Measurements from ENCODE around the gene IL17B. TPM values are rescaled to one million over a fixed set of nuclear protein-coding genes. Genes with fewer than 3 reads are reported as not detected.

Gene IL17B
- total and polyA plus RNA-seq, 9 of the 15 experiments (the other 6 are each of a cell fraction or from before 2014, with no cell fraction given), result 0.28 to 2.6 (median 0.53) TPM; not detected in 2

- Histone ChIP-seq H3K4me2 (ENCODE audit: insufficient read depth, low read length) (no peak overlapping the region), H3K4me3 (no peak overlapping the region), H3K79me2 (ENCODE audit: control insufficient read depth, insufficient read depth, low read length) (no peaks in the 10 kb centered on the region), H3K27me3 (ENCODE audit: control insufficient read depth in 2 of 2, insufficient read depth in 2 of 2, low read length in 2 of 2) (no peaks in the 10 kb centered on the region), H2AFZ (ENCODE audit: low read depth, low read length) (no peak overlapping the region), H3K9me1 (ENCODE audit: control insufficient read depth, insufficient read depth, low read length) (no peaks in the 10 kb centered on the region), H3K27ac (ENCODE audit: extremely low read depth, low read depth, low read length) (no peak overlapping the region), H3K9ac (ENCODE audit: insufficient read depth in 1 of 2, low read depth in 2 of 2, low read length in 2 of 2) (no peak overlapping the region), H3K9me3 (replicated peaks; ENCODE audit: control insufficient read depth, insufficient read depth, low read depth, low read length) (no peaks in the 10 kb centered on the region), H3K4me1 (replicated peaks in 1 of 2; ENCODE audit: control insufficient read depth in 2 of 2, insufficient read depth in 2 of 2, low read length in 2 of 2) (peaks cover 10 to 13% of the 10 kb centered on the region in 2 experiments; a peak in 4 of 5 replicates), H3K36me3 (ENCODE audit: control insufficient read depth, insufficient read depth, low read length) (no peaks in the 10 kb centered on the region), H4K20me1 (replicated peaks; ENCODE audit: control insufficient read depth, insufficient read depth, low read length) (no peaks in the 10 kb centered on the region)
- in situ Hi-C loops (cut with MboI) (loop anchor here (5.0 kb wide), 2 partner anchors 49 to 181 kb away; partner anchors contain the start of gene CSNK1A1), intact Hi-C loops (cut with micrococcal nuclease) (loop anchor here (1.0 to 5.0 kb wide), 4 partner anchors 50 to 229 kb away; partner anchors contain the start of gene ABLIM3)
- CTCF ChIA-PET (ENCODE audit: low intra/inter-chr PET ratio), result interaction anchor here (1.4 to 3.8 kb wide), 3 partner anchors 10 to 54 kb away, joined by 4 to 36 read pairs (median 4); no protein-coding TSS in a partner anchor
- no TSS peak for BruUV-seq (replicated peaks)
- ATAC-seq (peak; percentile 93), DNase-seq (ENCODE audit: extremely low read depth in 1 of 4, low spot score in 3 of 4) (peak; percentile 77 to 82 (median 81)), FAIRE-seq (peak; percentile 74)
- POLR2A ChIA-PET, result interaction anchor here (0.7 to 1.1 kb wide), 6 partner anchors 10 to 61 kb away, joined by 3 to 6 read pairs (median 3); no protein-coding TSS in a partner anchor
- WGBS (ENCODE audit: insufficient coverage, low coverage, missing lambda C conversion rate), result 15% methylated on average over 12 of the region's 12 CpGs
- TF ChIP-seq SMC3 (conservative IDR thresholded peaks at IDR 0.05; ENCODE audit: insufficient read depth, low read depth, low read length), result peak; percentile 67
- TF ChIP-seq PHF8 (IDR thresholded peaks at IDR 0.05; ENCODE audit: borderline replicate concordance, low read length), result no peak
- 0 out of 2 replicates have a peak, but pooled peaks have one; percentile 21 for TF ChIP-seq CC2D1A (IDR thresholded peaks at IDR 0.05)
- peak; percentile 68; the same call in 1 of the 2 replicates for TF ChIP-seq REST (IDR thresholded peaks at IDR 0.05; ENCODE audit: borderline replicate concordance)
- TF ChIP-seq REST (CRISPR knock-in tag; IDR thresholded peaks at IDR 0.05; ENCODE audit: low read depth), result no peak
- TF ChIP-seq RB1 (IDR thresholded peaks at IDR 0.05; ENCODE audit: low read depth), result peak; percentile 51; the same call in 1 of the 2 replicates
- peak in 1 of 3 experiments; percentile 11 for TF ChIP-seq YY1 (IDR thresholded peaks at IDR 0.05; ENCODE audit: borderline replicate concordance in 1 of 3, control insufficient read depth in 1 of 3, extremely low read depth in 1 of 3, insufficient read depth in 3 of 3, insufficient read length in 1 of 3, insufficient replicate concordance in 2 of 3, low read depth in 1 of 3, low read length in 2 of 3)
- TF ChIP-seq DEAF1 (CRISPR knock-in tag; IDR thresholded peaks at IDR 0.05), result 0 out of 2 replicates have a peak, but pooled peaks have one; percentile 36
- no peak for TF ChIP-seq NCOA4 (IDR thresholded peaks at IDR 0.05; ENCODE audit: partially characterized antibody)
Measured at GRCh38 chr5:149371296-149371962, 7.7 kb downstream of the IL17B start.

Measured in K562 (cell line).